Measurements from ENCODE around the gene TMEM239. TPM values are rescaled to one million over a fixed set of nuclear protein-coding genes. Genes with fewer than 3 reads are reported as not detected.

TMEM239 gene
- total RNA-seq, 1 experiment from 2014 or later, result not detected

DNA sequence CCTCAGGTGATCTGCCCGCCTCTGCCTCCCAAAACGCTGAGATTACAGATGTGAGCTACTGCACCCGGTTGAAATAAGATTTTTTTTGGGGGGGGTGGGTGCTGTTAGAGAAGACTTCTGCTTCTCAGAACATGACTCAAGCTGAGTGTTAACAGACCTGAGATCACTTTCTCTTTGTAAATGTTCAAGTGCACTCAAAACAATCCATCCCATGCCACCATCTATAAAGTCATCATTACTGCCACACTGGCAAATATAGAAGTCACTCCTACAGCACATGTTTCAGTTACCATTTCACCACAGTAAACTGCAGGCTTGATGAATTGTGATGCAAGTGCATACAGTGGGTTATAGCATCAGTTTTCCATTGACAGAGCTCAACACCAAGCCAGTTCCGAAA, 33.4 kb downstream of the TMEM239 start:
- DNase-seq (ENCODE audit: low spot score), result no peak

GRCh38 chr20:2851086-2851485, 34.9 kb downstream of the TMEM239 start:
- DNase-seq (ENCODE audit: low spot score), result no peak

GRCh38 chr20:2858591-2858990, 42.4 kb downstream of the TMEM239 start:
- no peak for DNase-seq (ENCODE audit: low spot score)

DNA sequence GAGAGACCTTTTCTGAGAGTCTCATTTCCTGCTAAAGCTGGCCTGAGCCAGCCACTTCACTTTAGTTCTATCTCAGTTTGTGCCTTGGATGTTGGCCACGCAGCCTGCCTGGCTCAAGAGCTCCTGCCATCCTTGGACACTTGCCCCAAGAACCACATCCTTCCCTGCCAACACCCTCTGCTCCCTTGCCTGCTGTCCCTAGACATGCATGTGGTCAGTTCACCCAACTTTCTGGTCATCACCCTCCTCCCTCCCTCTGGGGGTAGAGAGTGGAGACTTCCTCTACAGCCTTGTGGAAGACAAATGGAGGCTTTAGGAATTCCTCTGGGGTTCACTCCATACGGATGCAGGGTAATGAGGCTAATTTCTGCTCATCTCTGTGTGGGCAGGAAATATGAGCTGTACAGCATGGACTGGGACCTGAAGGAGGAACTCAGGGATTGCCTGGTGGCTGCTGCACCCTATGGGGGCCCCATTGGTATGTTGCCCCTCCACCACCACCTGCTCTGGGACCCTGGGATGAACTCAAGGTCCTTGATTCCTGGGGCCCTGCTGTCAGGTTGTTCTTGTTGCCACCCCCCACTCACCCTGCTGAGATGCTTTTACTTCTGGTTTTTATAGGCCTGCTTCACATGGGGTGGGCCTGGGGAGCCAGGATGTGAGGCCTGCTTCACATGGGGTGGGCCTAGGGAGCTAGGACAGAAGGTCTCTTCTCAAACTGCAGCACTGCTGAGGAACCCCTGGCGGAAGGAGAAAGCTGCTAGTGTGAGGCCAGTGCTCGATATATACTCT, 43.4 kb downstream of the TMEM239 start:
- DNase-seq (ENCODE audit: low spot score), result no peak

DNA sequence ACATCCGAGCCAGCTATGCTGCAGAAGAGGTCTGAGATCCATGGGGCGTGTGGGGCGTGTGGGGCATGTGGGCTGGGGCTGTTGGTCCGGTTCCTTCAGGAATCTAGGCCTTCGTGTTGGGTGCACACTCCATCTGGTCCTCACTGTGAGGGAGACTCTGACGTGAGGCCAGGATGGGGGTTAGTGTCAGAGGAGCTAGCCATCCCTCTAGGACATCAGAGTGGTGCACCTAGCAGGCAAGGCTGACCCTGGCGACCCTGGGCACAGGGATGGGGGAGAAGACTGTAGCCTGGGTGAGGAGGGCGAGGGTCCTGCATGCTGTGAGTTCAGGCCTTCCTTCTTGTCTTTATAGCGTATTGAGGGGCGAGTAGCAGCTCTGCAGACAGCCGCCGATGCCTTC, 48.5 kb downstream of the TMEM239 start:
- DNase-seq (ENCODE audit: low spot score), result no peak

DNA sequence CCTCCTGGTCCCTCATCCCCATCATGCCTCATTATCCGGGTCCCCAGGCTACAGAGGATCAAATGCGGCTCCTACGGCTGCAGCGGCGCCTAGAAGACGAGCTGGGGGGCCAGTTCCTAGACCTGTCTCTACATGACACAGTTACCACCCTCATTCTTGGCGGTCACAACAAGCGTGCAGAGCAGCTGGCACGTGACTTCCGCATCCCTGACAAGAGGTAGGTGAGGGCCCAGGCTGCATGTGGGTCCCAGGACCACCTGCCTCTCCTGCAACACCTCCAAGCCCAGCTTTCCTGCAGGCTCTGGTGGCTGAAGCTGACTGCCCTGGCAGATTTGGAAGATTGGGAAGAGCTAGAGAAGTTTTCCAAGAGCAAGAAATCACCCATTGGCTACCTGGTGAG, 48.9 kb downstream of the TMEM239 start:
- no peak for DNase-seq (ENCODE audit: low spot score)

- DNase-seq (ENCODE audit: low spot score), result no peak
Observed at GRCh38 chr20:2865630-2866029, 49.5 kb downstream of the TMEM239 start.

DNA sequence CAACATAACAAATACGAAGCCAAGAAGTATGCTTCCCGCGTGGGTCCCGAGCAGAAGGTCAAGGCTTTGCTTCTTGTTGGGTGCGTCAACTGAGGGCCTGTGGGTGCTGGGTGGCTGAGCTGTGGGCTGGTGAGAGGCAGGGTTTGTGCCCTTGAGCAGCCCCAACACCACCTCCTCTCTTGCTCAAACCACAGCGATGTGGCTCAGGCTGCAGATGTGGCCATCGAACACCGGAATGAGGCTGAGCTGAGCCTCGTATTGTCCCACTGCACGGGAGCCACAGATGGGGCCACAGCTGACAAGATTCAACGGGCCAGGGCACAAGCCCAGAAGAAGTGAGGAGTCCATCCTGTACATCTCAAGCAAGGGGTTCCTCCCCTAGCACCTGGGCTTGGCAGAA, 50.1 kb downstream of the TMEM239 start:
- DNase-seq (ENCODE audit: low spot score), result no peak

- no peak for DNase-seq (ENCODE audit: low spot score)
Observed at GRCh38 chr20:2867081-2867864, 51.1 kb downstream of the TMEM239 start.

Other genes with a start within 250 kb of the TMEM239 start
- 148 and 152 TPM in 2 replicates for gene NOP56, start 163.7 kb upstream of the TMEM239 start, total RNA-seq (2014; rRNA removed; shearing (Covaris generic))
- gene IDH3B, start 152.1 kb upstream of the TMEM239 start, total RNA-seq (2014; rRNA removed; shearing (Covaris generic)), result 117 and 138 TPM in 2 replicates
- 4.1 and 4.8 TPM in 2 replicates for gene EBF4, start 123.6 kb upstream of the TMEM239 start, total RNA-seq (2014; rRNA removed; shearing (Covaris generic))
- gene CPXM1, start 15.7 kb upstream of the TMEM239 start, total RNA-seq (2014; rRNA removed; shearing (Covaris generic)), result not detected in 2 replicates
- not detected in 2 replicates for gene C20orf141, start 1.4 kb upstream of the TMEM239 start, total RNA-seq (2014; rRNA removed; shearing (Covaris generic))
- gene PCED1A, start 24.3 kb downstream of the TMEM239 start, total RNA-seq (2014; rRNA removed; shearing (Covaris generic)), result 10.9 and 24.5 TPM in 2 replicates
- 26.3 and 30.7 TPM in 2 replicates for gene VPS16, start 24.4 kb downstream of the TMEM239 start, total RNA-seq (2014; rRNA removed; shearing (Covaris generic))
- 23.3 and 30.1 TPM in 2 replicates for gene PTPRA, start 57.1 kb downstream of the TMEM239 start, total RNA-seq (2014; rRNA removed; shearing (Covaris generic))
- gene GNRH2, start 227.3 kb downstream of the TMEM239 start, total RNA-seq (2014; rRNA removed; shearing (Covaris generic)), result not detected in 2 replicates
- gene MRPS26, start 229.7 kb downstream of the TMEM239 start, total RNA-seq (2014; rRNA removed; shearing (Covaris generic)), result 78.0 and 80.0 TPM in 2 replicates

Data from H4 (cell line).